Subcutaneous abdominal adipose tissue (tissue), 5 donors: ENCODE data around the gene FRS2.

Source experiments
- H3K27ac ChIP-seq: one replicate; pipeline ENCODE4 v1.7.0; 2013; ENCODE audit warnings: low read depth, mild to moderate bottlenecking, inconsistent platforms, low read length, moderate library complexity
- H3K27me3 ChIP-seq, 5 donors: one replicate each; pipeline ENCODE4 v1.7.0; 2013; ENCODE audit warnings: low read length in 5 of 5, inconsistent platforms in 1 of 5; ENCODE audit not compliant: control insufficient read depth in 5 of 5, insufficient read depth in 4 of 5
- H3K36me3 ChIP-seq, 5 donors: one replicate each; pipeline ENCODE4 v1.7.0; 2013; ENCODE audit warnings: low read length in 5 of 5; ENCODE audit not compliant: control insufficient read depth in 5 of 5, insufficient read depth in 5 of 5
- H3K4me1 ChIP-seq, 5 donors: one replicate each; pipeline ENCODE4 v1.7.0; 2013; ENCODE audit warnings: low read length in 5 of 5, mild to moderate bottlenecking in 3 of 5, moderate library complexity in 1 of 5; ENCODE audit not compliant: control insufficient read depth in 5 of 5, insufficient read depth in 5 of 5
- H3K4me3 ChIP-seq, 5 donors: one replicate each; pipeline ENCODE4 v1.7.0; 2013; ENCODE audit warnings: low read length in 5 of 5, low read depth in 1 of 5
- H3K9ac ChIP-seq, 5 donors: one replicate each; pipeline ENCODE4 v1.7.0; 2013; ENCODE audit warnings: low read length in 5 of 5, mild to moderate bottlenecking in 4 of 5, moderate library complexity in 3 of 5
- H3K9me3 ChIP-seq, 5 donors: one replicate each; pipeline ENCODE4 v1.7.0; 2013; ENCODE audit warnings: low read length in 5 of 5; ENCODE audit not compliant: control insufficient read depth in 5 of 5
- donor health status: healthy.
- donor health status: healthy.
- donor health status: healthy.
- donor health status: healthy.
- donor health status: healthy.

FRS2 gene, protein sequence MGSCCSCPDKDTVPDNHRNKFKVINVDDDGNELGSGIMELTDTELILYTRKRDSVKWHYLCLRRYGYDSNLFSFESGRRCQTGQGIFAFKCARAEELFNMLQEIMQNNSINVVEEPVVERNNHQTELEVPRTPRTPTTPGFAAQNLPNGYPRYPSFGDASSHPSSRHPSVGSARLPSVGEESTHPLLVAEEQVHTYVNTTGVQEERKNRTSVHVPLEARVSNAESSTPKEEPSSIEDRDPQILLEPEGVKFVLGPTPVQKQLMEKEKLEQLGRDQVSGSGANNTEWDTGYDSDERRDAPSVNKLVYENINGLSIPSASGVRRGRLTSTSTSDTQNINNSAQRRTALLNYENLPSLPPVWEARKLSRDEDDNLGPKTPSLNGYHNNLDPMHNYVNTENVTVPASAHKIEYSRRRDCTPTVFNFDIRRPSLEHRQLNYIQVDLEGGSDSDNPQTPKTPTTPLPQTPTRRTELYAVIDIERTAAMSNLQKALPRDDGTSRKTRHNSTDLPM

DNA sequence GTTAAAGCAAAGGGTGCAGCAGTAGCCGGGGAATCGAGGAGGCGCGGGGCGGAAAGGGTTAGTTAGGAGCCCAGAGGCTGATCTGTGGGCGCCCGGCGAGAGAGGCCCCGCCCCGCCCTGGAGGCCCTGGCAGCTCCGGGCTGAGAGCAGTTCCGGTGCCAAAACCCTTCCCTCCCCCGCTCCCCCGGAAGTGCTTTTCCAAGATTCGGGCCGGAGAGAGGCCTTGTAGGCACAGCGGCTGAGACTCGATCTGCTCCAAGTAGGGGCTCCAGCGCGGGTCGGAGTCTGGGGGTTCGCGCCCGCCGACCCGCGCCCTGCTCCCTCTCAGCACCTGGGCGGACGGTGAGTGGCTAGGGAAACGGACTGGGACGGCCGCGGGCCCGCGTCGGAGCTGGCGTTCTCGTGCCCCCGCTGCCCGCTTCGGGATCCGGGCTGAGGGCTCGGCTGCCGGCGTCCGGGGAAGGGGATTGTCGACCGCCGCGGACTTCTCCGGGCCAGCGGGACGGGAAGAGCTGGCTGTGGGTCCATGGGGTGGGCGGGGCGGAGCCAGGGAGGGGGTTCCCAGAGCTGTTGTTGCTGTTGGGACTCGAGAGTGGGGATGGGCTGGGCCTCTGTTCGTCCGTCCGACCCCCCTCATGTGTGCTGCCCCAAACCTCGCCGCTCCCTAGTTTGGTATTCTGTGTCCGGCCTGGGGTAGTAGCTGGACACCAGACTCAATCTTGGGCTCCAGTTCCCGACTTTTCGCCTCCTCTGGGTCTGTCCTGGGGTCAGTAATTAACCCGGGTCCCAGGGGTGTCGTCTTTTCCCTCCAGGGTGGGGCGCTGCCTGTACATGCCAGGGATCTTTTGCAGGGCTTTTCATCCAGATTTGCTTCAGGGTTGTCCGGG is at the start of gene FRS2:
TSS of gene FRS2 (plus strand) at position 200 of the 887 bp plus-strand sequence. CDS start 98,643 bp downstream, outside the sequence.
- Histone ChIP-seq H3K4me3 (peak within 1 kb of the TSS; percentile 90 to 96 (median 92)), H3K27ac (peak within 1 kb of the TSS; percentile 99), H3K9me3 (no peaks in the 10 kb centered on the region), H3K4me1 (peaks cover 7 to 48% (median 45%) of the 10 kb centered on the region in 5 donors), H3K9ac (peak within 1 kb of the TSS; percentile 87 to 100 (median 98)), H3K36me3 (no peaks in the 10 kb centered on the region), H3K27me3 (no peaks in the 10 kb centered on the region)

DNA sequence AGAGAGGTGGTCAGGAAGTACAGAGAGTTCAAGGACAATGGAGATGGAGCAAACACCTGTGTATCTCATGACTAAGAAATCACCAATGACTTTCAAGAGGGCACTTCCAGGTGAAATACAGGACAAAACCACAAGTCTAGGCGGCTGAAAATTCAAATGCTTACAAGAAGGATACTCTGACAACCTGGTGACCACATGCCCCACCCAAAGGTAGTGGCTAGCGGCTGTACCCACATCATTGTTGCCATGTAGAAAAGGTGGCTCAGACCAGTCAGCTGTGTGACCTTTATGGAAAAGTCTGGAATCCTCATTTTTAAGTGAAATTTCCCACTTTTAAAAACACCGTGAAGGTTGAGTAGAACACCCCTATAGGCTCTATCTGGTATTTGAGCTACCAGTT is 48.6 kb upstream of the FRS2 start:
- Histone ChIP-seq H3K4me1 (no peaks in the 10 kb centered on the region), H3K9me3 (peaks cover 0 to 3% (median 0%) of the 10 kb centered on the region in 5 donors), H3K9ac (no peak overlapping the region), H3K4me3 (no peak overlapping the region), H3K36me3 (peaks cover 0 to 2% (median 0%) of the 10 kb centered on the region in 5 donors), H3K27ac (no peak overlapping the region), H3K27me3 (no peaks in the 10 kb centered on the region)

DNA sequence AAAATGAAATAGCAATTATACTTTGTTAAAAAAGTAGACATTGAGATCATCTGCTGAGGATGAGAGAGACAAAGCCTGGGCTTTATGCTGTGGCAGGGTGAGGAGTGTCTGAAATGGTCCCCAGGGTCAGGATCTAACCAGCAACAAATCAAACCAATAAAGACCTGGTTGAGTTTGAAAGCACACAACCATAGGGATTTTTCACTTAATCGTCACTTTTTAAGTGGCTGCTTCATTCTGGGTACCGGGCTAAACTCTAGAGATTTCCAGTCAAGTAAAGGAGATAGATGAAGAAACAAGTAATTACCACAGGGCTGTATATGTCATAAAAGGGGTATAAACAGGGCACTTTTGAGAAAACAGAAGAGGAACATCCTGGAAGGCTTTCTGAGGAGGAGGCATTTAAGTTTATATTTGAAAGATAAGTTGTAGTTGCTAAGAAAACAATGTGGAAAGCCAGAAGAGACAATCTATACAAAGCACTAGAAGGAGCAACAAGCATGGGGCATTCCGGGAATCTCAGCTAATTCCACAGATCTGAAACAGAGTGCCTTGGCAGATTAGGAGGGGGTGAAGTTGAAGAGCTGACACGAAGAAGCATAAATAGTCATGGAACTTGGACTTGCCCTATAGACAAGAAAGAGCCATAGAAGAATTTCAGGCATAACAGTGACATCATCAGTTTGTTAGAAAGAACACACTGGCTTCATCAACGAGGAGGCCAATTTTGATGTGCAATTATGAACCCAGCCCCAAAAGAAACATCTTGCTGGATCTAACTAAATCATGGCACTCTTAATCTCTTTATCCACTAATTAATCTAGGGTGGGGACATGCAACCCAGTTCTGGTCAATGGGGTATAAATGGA is 46.9 kb upstream of the FRS2 start:
- H3K27ac ChIP-seq: no peak overlapping the region
- H3K4me3 ChIP-seq: no peak overlapping the region
- peaks cover 0 to under 1% (median 0%) of the 10 kb centered on the region in 5 donors for H3K4me1 ChIP-seq
- H3K27me3 ChIP-seq: no peaks in the 10 kb centered on the region
- H3K9me3 ChIP-seq: peaks cover 0 to 3% (median 0%) of the 10 kb centered on the region in 5 donors
- peaks cover 0 to 2% (median 0%) of the 10 kb centered on the region in 5 donors for H3K36me3 ChIP-seq
- H3K9ac ChIP-seq: no peak overlapping the region

DNA sequence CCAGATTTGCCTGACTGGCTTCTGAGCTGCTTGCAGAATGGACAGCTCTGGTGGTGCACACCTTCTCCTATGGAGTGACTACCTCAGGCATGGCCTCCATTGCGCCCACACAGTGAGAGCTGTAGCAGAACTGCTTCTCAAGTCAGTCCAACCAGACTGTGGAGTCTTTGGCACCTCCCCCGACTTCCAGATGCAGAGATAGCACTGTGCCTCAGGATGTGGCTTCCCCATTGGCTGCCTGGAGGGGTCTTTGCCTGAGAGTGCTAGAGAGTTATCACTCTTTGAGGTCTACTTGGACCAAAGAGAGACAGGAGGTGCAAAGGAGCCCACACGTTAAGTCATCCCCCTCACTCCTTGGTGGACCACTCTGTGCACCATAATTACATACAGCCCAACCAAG is 44.8 kb upstream of the FRS2 start:
- H3K9ac ChIP-seq: no peak overlapping the region
- no peak overlapping the region for H3K4me3 ChIP-seq
- H3K4me1 ChIP-seq: peaks cover 0 to 9% (median 8%) of the 10 kb centered on the region in 5 donors
- H3K9me3 ChIP-seq: peaks cover 0 to 3% (median 0%) of the 10 kb centered on the region in 5 donors
- no peak overlapping the region for H3K27ac ChIP-seq
- peaks cover 0 to 2% (median 0%) of the 10 kb centered on the region in 5 donors for H3K36me3 ChIP-seq
- no peaks in the 10 kb centered on the region for H3K27me3 ChIP-seq

DNA sequence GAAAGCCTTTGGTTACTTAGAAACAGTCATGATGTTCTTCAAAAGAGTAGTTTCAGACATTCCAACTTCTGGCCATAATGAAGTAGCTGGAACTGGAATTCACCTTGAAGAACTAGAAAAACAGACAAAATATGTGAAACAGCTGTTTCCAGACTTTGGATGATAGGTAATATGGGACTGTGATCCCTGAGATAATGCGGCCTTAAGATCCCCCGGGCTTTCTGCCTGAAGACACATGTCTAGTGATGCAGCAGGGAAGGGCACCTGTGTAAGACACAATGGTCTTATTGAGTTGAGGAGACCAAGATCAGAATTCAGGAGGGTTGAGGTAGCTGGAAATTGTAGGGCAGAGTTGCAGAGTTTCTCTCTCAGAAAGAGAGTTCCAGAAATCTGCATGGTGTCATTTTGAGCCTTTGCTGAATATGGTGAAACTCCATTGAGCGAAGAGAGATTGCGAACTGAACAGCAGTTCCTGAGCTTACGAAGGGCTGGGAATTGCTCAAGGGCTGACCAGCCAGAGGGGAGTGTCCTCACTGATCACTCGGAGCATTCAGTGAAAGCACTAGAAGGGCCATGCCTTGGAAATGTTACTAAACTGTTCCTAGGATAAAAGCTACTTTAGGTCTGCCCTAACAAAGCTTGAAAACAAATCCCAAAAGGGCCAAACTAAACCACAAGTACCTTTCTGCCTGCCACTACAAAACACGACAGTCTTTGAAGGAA is 41.7 kb upstream of the FRS2 start:
- Histone ChIP-seq H3K27me3 (no peaks in the 10 kb centered on the region), H3K9me3 (peaks cover 0 to 3% (median 0%) of the 10 kb centered on the region in 5 donors), H3K36me3 (peaks cover 0 to 2% (median 0%) of the 10 kb centered on the region in 5 donors), H3K9ac (no peak overlapping the region), H3K27ac (no peak overlapping the region), H3K4me3 (no peak overlapping the region), H3K4me1 (peaks cover 0 to 23% (median 17%) of the 10 kb centered on the region in 5 donors)

DNA sequence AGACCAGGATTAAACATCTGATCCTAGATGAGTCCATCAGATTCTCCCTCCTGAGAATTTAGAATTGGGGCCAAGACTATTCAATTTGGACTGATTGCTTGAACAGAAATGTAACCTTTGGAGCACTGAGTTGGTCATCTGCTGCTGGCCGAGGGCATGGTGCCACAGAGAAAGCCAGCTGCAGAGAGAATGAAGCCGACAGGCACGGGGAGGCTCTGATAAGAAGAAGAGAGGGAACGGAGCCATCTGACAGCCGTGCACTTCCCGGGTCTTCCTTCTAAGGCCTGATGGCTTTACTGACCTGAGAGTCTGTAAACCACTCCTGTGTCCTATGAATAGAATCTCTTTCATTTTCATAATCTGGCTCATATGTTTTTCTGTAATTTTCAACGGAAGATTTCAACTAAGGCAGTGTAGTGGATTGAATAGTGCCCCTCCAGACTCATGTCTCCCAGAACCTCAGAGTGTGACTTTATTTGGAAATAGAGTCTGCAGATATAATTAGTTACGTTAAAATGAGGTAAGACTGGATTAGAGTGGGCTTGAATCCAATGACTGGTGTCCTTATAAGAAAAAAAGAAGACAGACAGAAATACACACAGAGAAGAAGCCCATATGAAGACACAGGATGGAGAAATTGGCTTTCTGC is 39.1 kb upstream of the FRS2 start:
- H3K4me3 ChIP-seq: peak overlapping the region in 1 of 5 donors; percentile 41

DNA sequence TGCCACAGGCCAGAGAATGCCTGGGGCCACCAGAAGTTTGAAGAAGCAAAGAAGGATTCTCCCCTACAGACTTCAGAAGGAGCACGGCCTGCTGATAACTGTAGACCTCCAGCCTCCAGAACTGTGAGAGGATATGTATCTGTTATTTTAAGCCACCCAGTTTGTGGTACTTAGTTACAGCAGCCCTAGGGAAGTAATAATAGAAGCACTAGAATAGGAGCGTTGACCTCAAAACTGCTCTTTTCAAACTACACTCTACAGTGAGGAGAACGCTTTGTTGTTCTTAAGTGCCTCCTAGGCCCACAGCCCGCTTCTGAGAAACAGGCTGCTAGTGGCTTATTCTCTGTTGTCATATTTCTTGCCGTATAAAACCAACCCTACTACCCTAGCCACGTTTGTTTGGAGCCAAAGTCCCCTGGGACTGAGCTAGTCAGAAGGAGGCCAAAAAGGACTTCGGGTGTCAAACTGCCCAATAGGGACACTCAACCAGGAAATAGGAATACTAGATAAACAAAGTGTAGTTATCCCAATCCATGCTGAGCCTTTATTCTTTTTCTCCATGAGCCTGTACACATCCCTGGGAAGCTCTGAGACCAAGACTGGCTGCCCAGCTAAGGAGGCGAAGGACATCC is 38.5 kb upstream of the FRS2 start:
- Histone ChIP-seq H3K36me3 (no peaks in the 10 kb centered on the region), H3K27me3 (no peaks in the 10 kb centered on the region), H3K4me1 (peaks cover 0 to 23% (median 17%) of the 10 kb centered on the region in 5 donors), H3K9ac (no peak overlapping the region), H3K9me3 (no peaks in the 10 kb centered on the region), H3K27ac (peak overlapping the region; percentile 18), H3K4me3 (no peak overlapping the region)

More for the DNA sequence above, 39.1 kb upstream of the FRS2 start:
- Histone ChIP-seq H3K4me1 (peaks cover 0 to 23% (median 17%) of the 10 kb centered on the region in 5 donors), H3K9ac (peak overlapping the region in 2 of 5 donors; percentile 14 to 32), H3K27ac (peak overlapping the region; percentile 18), H3K9me3 (no peaks in the 10 kb centered on the region), H3K27me3 (no peaks in the 10 kb centered on the region), H3K36me3 (no peaks in the 10 kb centered on the region)

DNA sequence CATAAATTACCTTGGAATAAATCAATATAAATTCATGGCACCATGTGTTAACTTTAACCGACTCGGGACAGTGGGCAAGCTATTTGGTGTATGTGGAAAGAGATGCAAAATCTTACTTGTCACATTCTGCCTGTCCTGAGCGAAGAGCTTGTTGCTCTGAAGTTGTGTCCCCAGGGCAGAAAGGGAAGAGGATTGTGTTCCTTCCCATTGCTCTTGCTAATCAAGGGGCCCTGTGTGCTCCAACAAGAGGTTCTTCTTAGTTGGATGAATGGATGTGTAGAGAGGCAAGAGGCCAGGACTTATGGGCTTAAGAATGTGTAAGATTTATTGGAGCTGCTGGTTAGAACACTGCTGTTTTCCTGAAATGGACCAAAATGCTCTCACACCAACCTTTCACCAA is 36.5 kb upstream of the FRS2 start:
- peaks cover 0 to 19% (median 13%) of the 10 kb centered on the region in 5 donors for H3K4me1 ChIP-seq
- no peaks in the 10 kb centered on the region for H3K9me3 ChIP-seq
- H3K36me3 ChIP-seq: no peaks in the 10 kb centered on the region
- H3K9ac ChIP-seq: no peak overlapping the region
- no peaks in the 10 kb centered on the region for H3K27me3 ChIP-seq
- no peak overlapping the region for H3K4me3 ChIP-seq
- H3K27ac ChIP-seq: no peak overlapping the region
